ENCODE measurements around the gene RIN3. TPM values are rescaled to one million over a fixed set of nuclear protein-coding genes. Genes with fewer than 3 reads are reported as not detected.

Gene RIN3
- total RNA-seq, 1 donor from 2014 or later: 18.8 TPM

GRCh38 chr14:92694807-92695206 lies 181.2 kb downstream of the RIN3 start:
- Mint-ChIP-seq H3K27me3 (ENCODE audit: low read depth) (peaks cover 3% of the 10 kb centered on the region), H3K36me3 (ENCODE audit: low read depth) (no peaks in the 10 kb centered on the region), H3K27ac (ENCODE audit: unreplicated experiment) (no peak overlapping the region), H3K4me3 (ENCODE audit: unreplicated experiment) (no peak overlapping the region), H3K9me3 (ENCODE audit: low read depth) (no peaks in the 10 kb centered on the region), H3K4me1 (ENCODE audit: low read depth) (peaks cover 11% of the 10 kb centered on the region)
- peak; percentile 68 for DNase-seq (ENCODE audit: low spot score)
- TF ChIP-seq CTCF (IDR thresholded peaks at IDR 0.05): no peak

GRCh38 chr14:92695562-92695961 lies 182.0 kb downstream of the RIN3 start:
- no peak for TF ChIP-seq CTCF (IDR thresholded peaks at IDR 0.05)

GRCh38 chr14:92696366-92696765 lies 182.8 kb downstream of the RIN3 start:
- TF ChIP-seq CTCF (IDR thresholded peaks at IDR 0.05): no peak
- H3K27me3 Mint-ChIP-seq (ENCODE audit: low read depth): peaks cover 3% of the 10 kb centered on the region
- peaks cover 11% of the 10 kb centered on the region for H3K4me1 Mint-ChIP-seq (ENCODE audit: low read depth)
- no peak overlapping the region for H3K27ac Mint-ChIP-seq (ENCODE audit: unreplicated experiment)
- H3K9me3 Mint-ChIP-seq (ENCODE audit: low read depth): no peaks in the 10 kb centered on the region
- no peaks in the 10 kb centered on the region for H3K36me3 Mint-ChIP-seq (ENCODE audit: low read depth)
- peak; percentile 15 for DNase-seq (ENCODE audit: low spot score)
- H3K4me3 Mint-ChIP-seq (ENCODE audit: unreplicated experiment): no peak overlapping the region

More at GRCh38 chr14:92695562-92695961, 182.0 kb downstream of the RIN3 start:
- H3K27ac Mint-ChIP-seq (ENCODE audit: unreplicated experiment): no peak overlapping the region
- no peaks in the 10 kb centered on the region for H3K9me3 Mint-ChIP-seq (ENCODE audit: low read depth)
- H3K4me1 Mint-ChIP-seq (ENCODE audit: low read depth): peaks cover 11% of the 10 kb centered on the region
- DNase-seq (ENCODE audit: low spot score): no peak
- peaks cover 3% of the 10 kb centered on the region for H3K27me3 Mint-ChIP-seq (ENCODE audit: low read depth)
- no peak overlapping the region for H3K4me3 Mint-ChIP-seq (ENCODE audit: unreplicated experiment)
- no peaks in the 10 kb centered on the region for H3K36me3 Mint-ChIP-seq (ENCODE audit: low read depth)

GRCh38 chr14:92698393-92698792 lies 184.8 kb downstream of the RIN3 start:
- H3K4me3 Mint-ChIP-seq (ENCODE audit: unreplicated experiment): no peak overlapping the region
- no peaks in the 10 kb centered on the region for H3K9me3 Mint-ChIP-seq (ENCODE audit: low read depth)
- peaks cover 3% of the 10 kb centered on the region for H3K27me3 Mint-ChIP-seq (ENCODE audit: low read depth)
- H3K27ac Mint-ChIP-seq (ENCODE audit: unreplicated experiment): no peak overlapping the region
- H3K36me3 Mint-ChIP-seq (ENCODE audit: low read depth): peaks cover 4% of the 10 kb centered on the region
- no peak for DNase-seq (ENCODE audit: low spot score)
- TF ChIP-seq CTCF (IDR thresholded peaks at IDR 0.05): no peak
- no peaks in the 10 kb centered on the region for H3K4me1 Mint-ChIP-seq (ENCODE audit: low read depth)

- DNase-seq (ENCODE audit: low spot score): peak; percentile 53
- Mint-ChIP-seq H3K4me1 (ENCODE audit: low read depth) (no peaks in the 10 kb centered on the region), H3K27me3 (ENCODE audit: low read depth) (peaks cover 3% of the 10 kb centered on the region), H3K4me3 (ENCODE audit: unreplicated experiment) (no peak overlapping the region), H3K9me3 (ENCODE audit: low read depth) (no peaks in the 10 kb centered on the region), H3K27ac (ENCODE audit: unreplicated experiment) (no peak overlapping the region), H3K36me3 (ENCODE audit: low read depth) (peaks cover 22% of the 10 kb centered on the region)
- TF ChIP-seq CTCF (IDR thresholded peaks at IDR 0.05): no peak
Measured at GRCh38 chr14:92701826-92702225, 188.2 kb downstream of the RIN3 start.
